HG03460 (cell line): ENCODE measurements around the gene GRIN3B.

ENCODE experiments used
- ATAC-seq: cut with Tn5 transposase; IDR thresholded peaks from one replicate; pipeline ENCODE4 v1.9.1; 2021; ENCODE audit not compliant: unreplicated experiment

GRIN3B gene

GRCh38 chr19:1006711-1007398 lies 6.6 kb downstream of the GRIN3B start:
- ATAC-seq = no peak

DNA sequence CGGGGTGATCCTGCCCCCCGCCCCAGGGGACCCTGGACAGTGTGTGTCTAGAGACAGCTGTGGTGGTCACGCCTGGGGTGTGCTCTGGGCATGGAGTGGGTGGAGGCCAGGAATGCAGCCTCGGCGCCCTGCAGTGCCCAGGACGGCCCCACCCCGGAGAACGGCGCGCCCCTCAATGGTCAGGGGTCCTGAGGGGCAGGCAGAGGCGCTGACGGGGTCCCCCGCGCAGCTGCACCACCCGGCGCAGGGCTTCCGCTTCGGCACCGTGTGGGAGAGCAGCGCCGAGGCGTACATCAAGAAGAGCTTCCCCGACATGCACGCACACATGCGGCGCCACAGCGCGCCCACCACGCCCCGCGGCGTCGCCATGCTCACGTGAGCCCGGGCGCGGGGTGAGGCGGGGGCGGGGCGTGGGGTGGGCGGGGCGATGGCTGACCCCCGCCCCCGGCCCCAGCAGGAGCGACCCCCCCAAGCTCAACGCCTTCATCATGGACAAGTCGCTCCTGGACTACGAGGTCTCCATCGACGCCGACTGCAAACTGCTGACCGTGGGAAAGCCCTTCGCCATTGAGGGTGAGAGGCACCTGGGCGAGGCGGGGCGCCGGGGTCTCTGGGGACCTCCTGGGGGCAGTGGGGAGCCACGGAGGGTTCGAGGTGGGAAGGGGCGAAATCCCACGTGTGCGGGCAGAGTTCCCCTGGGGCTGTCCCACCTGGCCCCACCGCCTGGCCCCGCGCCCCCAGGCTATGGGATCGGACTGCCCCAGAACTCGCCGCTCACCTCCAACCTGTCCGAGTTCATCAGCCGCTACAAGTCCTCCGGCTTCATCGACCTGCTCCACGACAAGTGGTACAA lies 7.4 kb downstream of the GRIN3B start:
- no peak for ATAC-seq

- ATAC-seq = no peak
Observed at GRCh38 chr19:1008268-1009040, 8.2 kb downstream of the GRIN3B start.

GRCh38 chr19:1009041-1009980 lies 9.1 kb downstream of the GRIN3B start:
- no peak for ATAC-seq

DNA sequence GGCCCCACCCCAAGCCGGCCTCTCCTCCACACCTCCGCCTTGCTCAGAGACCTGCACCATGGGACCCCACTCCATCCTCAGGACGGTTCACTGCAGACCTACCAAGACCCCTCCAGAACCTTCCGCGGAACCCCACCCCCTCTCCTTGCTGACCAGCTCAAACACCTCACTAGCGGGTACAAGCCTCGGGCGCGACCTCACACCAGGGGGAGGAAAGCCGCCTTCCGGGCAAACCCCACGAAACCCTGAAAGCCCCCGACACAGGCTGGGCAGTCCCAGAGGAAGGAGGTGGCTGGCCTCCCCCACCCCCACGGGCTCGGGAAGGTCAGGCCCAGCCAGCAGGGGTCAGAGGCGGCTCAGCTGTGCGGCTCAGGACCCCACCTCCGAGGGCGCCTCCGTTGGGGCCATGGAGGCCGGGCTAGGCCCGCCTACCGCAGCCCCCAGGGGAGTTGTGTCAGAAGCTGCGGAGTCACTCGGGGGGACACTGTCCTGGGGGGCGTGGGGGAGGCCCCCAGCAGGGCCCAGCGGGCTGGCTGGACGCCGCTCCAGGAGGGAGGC lies 9.8 kb downstream of the GRIN3B start:
- ATAC-seq = no peak

DNA sequence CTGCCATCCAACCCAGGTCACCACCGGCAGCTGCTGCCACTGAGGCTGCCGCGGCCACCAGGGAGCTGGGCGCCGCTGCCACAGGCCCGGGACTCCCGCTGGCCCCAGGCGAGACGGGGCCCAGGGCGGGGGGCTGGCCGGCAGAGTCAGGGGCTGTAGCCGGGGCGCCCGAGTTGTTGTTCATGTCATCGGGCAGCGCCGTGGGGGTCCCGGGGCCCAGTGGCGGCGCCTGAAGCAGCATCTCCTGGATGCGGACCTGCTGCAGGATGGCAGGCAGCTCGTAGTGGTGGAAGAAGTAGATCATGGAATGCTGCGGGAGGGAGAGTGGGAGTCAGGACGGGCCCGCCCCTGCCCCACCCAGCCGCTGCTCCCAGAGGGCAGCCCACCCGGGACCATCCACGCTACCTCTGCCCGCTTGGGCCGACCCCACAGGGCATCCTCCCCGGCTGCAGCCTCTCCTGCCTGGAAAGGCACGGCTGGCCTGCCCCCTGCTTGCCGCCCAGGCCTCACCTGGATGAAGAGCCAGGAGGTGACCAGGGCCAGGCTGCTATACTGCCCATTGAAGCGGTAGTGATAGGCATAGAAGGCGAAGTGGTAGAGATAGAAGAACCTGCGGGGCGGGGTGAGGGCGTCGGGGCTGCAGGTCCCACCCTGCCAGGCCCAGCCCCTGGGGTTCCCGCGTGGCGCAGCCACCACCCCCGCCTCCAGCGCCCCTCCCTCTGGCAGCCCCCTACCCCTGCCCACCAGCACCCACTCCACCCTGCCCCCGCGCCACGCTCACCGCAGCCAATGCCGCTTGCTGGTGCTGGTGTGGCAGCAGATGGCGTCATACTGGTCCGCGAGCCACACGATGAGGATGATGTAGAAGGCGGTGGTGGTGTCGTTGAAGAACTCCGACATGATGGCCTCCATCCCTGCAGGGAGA lies 10.6 kb downstream of the GRIN3B start:
- no peak for ATAC-seq

DNA sequence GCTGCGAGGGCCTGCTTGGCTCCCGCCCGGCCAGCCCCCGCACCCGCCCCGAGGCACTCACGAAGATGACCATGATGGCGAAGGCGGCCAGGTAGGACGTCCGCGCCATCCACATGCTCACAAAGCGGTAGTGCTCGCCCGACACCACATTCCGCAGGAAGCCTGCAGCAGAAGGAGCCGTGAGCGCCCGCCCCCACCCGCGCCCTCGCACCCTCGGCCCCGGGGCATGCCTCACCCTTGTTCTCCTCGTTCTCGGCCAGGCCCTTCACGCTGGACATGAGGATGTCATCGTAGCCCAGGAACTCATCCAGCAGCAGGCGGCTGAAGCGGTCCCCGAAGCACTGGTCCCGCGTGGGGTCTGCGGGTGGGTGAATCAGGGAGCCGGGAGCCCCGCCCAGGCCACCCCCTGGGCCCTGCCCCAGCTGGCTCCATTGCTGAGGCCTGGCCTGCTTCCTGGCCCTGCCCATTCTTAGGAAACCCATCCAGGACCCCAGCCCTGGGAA lies 11.7 kb downstream of the GRIN3B start:
- ATAC-seq = no peak

- no peak for ATAC-seq
Observed at GRCh38 chr19:1012334-1012733, 12.1 kb downstream of the GRIN3B start.

DNA sequence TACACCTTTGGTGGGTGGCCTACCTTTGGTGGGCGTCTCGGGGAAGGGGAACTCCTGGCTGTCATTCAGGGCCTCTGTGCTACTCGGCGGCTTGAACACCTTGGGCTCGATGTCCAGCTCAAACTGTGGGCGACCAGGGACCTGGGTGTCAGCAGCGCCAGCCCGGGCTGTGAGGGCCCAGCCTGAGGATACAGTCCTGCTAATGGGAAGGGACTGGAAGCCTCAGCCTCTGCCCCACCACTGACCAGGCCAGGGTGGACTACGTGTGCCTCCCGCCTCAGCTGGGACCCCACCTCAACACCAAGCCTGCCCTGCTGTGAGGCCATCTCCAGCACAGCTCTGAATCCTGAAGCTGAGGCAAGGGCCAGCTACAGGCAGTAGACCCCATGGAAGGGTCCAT lies 13.0 kb downstream of the GRIN3B start:
- no peak for ATAC-seq

GRCh38 chr19:1014161-1015060 lies 14.2 kb downstream of the GRIN3B start:
- ATAC-seq = no peak

- ATAC-seq = no peak
Observed at GRCh38 chr19:1015061-1015781, 15.0 kb downstream of the GRIN3B start.

GRCh38 chr19:1015782-1016646 lies 15.8 kb downstream of the GRIN3B start:
- no peak for ATAC-seq

DNA sequence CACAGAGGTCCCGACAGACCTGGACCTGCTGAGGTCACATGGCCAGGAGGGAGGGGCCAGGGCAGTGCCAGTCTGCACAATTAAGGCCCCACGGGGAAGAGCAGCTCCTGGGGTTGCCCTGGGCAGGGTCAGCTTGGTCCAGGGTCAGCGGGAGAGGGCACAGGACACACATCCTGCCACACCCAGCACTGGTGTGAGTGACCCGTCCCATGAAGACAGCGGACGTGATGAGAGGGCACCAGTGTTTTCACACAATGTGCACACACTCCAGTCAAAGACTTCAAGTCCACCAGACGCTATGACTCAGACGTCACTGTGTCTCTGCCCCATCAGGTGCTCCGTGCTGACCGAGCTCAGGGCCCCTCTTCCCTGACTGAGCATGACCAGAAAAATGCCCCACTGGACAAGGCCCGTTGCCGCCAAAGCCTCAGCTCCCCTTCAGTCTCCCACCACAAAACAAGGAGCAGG lies 16.5 kb downstream of the GRIN3B start:
- no peak for ATAC-seq

DNA sequence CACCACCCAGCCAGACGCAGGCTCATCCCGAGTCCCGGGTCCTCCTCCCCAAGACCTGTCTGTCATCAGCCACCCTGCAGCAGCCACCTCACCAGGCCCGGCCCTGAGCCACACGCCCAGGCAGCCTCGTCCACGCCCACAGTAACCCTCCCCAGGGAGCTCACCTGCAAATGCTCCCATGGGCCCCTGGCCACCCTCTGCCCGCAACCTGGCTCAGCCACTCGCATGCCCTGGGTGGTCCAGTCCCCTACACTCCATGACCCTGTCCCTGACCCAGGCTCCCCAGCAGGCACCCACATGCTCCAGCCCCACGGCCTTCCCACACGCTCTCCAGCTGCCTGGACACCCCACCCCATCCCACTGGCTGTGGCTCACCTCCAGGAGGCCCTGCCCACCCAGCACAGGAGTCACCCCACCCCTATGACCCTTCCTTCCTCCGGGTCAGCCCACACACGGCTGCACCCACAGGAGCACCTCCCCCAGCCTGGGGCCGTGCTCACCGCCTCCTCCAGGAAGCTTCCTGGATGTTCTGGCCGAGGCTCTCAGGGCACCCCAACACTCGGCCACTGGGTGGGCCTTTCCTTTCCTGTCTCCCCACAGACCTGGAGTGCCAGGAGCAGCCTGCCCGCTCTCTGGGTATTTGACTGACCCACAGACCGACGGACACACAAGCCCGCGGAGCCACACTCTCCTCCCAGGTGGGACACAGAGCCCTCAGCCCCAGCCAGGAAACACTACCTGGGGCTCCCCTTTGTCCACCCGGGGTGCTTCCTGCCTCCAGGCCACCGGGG lies 17.1 kb downstream of the GRIN3B start:
- no peak for ATAC-seq

GRCh38 chr19:1017906-1018305 lies 17.7 kb downstream of the GRIN3B start:
- ATAC-seq = no peak
